ENCODE results near the gene MCM6.
A peak's percentile ranks its signal among the peaks of the same experiment; 100 is the strongest.

The MCM6 gene

GRCh38 chr2:135862718-135863117 is 13.5 kb downstream of the MCM6 start:
- DNase-seq = no peak

- no peak for DNase-seq
These were observed 22.8 kb downstream of the MCM6 start for GRCh38 chr2:135853401-135853800.

- no peak for DNase-seq
These were observed 24.4 kb downstream of the MCM6 start for GRCh38 chr2:135851858-135852257.

GRCh38 chr2:135850892-135851668 is 25.2 kb downstream of the MCM6 start:
- DNase-seq = no peak

GRCh38 chr2:135849087-135849486 is 27.2 kb downstream of the MCM6 start:
- no peak for DNase-seq

GRCh38 chr2:135845997-135846396 is 30.2 kb downstream of the MCM6 start:
- no peak for DNase-seq

- DNase-seq = no peak
These were observed 31.0 kb downstream of the MCM6 start for GRCh38 chr2:135845257-135845656.

- DNase-seq = no peak
These were observed 31.8 kb downstream of the MCM6 start for GRCh38 chr2:135844301-135844895.

- no peak for DNase-seq
These were observed 32.6 kb downstream of the MCM6 start for GRCh38 chr2:135843671-135844070.

- DNase-seq = peak in 1 of 2 donors; percentile 1
These were observed 35.6 kb downstream of the MCM6 start for GRCh38 chr2:135840601-135841000.

GRCh38 chr2:135839713-135840112 is 36.5 kb downstream of the MCM6 start:
- DNase-seq = no peak

GRCh38 chr2:135838502-135838901 is 37.7 kb downstream of the MCM6 start:
- DNase-seq = no peak

GRCh38 chr2:135836596-135837270 is 39.5 kb downstream of the MCM6 start, which contains the start of gene LCT:
LCT (minus strand) TSS chr2:135837184; CDS start chr2:135837169, 15 bp downstream.
- DNase-seq = no peak

- DNase-seq = no peak
These were observed 43.4 kb downstream of the MCM6 start for GRCh38 chr2:135832891-135833290.

- DNase-seq = no peak
These were observed 44.9 kb downstream of the MCM6 start for GRCh38 chr2:135831180-135831812.

- no peak for DNase-seq
These were observed 46.7 kb downstream of the MCM6 start for GRCh38 chr2:135829378-135830135.

GRCh38 chr2:135826544-135826943 is 49.7 kb downstream of the MCM6 start:
- DNase-seq = no peak

GRCh38 chr2:135825550-135826176 is 50.6 kb downstream of the MCM6 start:
- no peak for DNase-seq

- DNase-seq = no peak
These were observed 51.1 kb downstream of the MCM6 start for GRCh38 chr2:135825131-135825530.

GRCh38 chr2:135822855-135823254 is 53.4 kb downstream of the MCM6 start:
- no peak for DNase-seq

- no peak for DNase-seq
These were observed 55.1 kb downstream of the MCM6 start for GRCh38 chr2:135821190-135821589.

GRCh38 chr2:135820003-135820618 is 56.1 kb downstream of the MCM6 start:
- DNase-seq = no peak

All from hippocampal formation (tissue), 2 donors.